ENCODE results near the gene HOXA1.

Gene HOXA1

GRCh38 chr7:27116031-27116961, 20.5 kb upstream of the HOXA1 start:
- Histone ChIP-seq H3K4me2 (ENCODE audit: low read depth, low read length) (no peak overlapping the region), H4K20me1 (ENCODE audit: insufficient read depth, low read length) (no peaks in the 10 kb centered on the region), H3F3A (ENCODE audit: insufficient read depth, low read length) (no peaks in the 10 kb centered on the region), H3K4me1 (ENCODE audit: low read length) (no peaks in the 10 kb centered on the region), H3K4me3 (ENCODE audit: low read length) (no peak overlapping the region), H2AFZ (ENCODE audit: low read length) (no peak overlapping the region), H3K79me2 (ENCODE audit: low read length) (no peaks in the 10 kb centered on the region), H3K27me3 (replicated peaks; ENCODE audit: insufficient read depth, low read length) (peaks cover 30% of the 10 kb centered on the region; the same call in 1 of the 2 replicates), H3K36me3 (replicated peaks; ENCODE audit: insufficient read depth, low read length) (no peaks in the 10 kb centered on the region), H3K9me3 (replicated peaks; ENCODE audit: insufficient read depth, low read length) (no peaks in the 10 kb centered on the region), H3K9ac (ENCODE audit: low read length) (no peak overlapping the region), H3K9me2 (replicated peaks; ENCODE audit: insufficient read depth, low read length) (no peaks in the 10 kb centered on the region), H3K27ac (ENCODE audit: low read length) (no peak overlapping the region)
- DNase-seq, result no peak
- TF ChIP-seq CTCF (IDR thresholded peaks at IDR 0.05; ENCODE audit: low read length) (no peak), EZH2phosphoT487 (IDR thresholded peaks at IDR 0.05; ENCODE audit: low read length) (no peak), EZH2 (optimal IDR thresholded peaks at IDR 0.05; ENCODE audit: low read depth, low read length) (no peak)

GRCh38 chr7:27115221-27116026, 19.6 kb upstream of the HOXA1 start:
- no peak for TF ChIP-seq EZH2 (optimal IDR thresholded peaks at IDR 0.05; ENCODE audit: low read depth, low read length)
- TF ChIP-seq EZH2phosphoT487 (IDR thresholded peaks at IDR 0.05; ENCODE audit: low read length), result no peak
- no peak for TF ChIP-seq CTCF (IDR thresholded peaks at IDR 0.05; ENCODE audit: low read length)
- DNase-seq, result no peak
- H3K4me3 ChIP-seq (ENCODE audit: low read length), result no peak overlapping the region
- no peak overlapping the region for H3K9ac ChIP-seq (ENCODE audit: low read length)
- H3K9me2 ChIP-seq (replicated peaks; ENCODE audit: insufficient read depth, low read length), result no peaks in the 10 kb centered on the region
- no peak overlapping the region for H3K27ac ChIP-seq (ENCODE audit: low read length)
- H3K36me3 ChIP-seq (replicated peaks; ENCODE audit: insufficient read depth, low read length), result no peaks in the 10 kb centered on the region
- no peaks in the 10 kb centered on the region for H3K79me2 ChIP-seq (ENCODE audit: low read length)
- H3F3A ChIP-seq (ENCODE audit: insufficient read depth, low read length), result no peaks in the 10 kb centered on the region
- H3K9me3 ChIP-seq (replicated peaks; ENCODE audit: insufficient read depth, low read length), result no peaks in the 10 kb centered on the region
- H3K4me2 ChIP-seq (ENCODE audit: low read depth, low read length), result no peak overlapping the region
- H3K4me1 ChIP-seq (ENCODE audit: low read length), result no peaks in the 10 kb centered on the region
- H3K27me3 ChIP-seq (replicated peaks; ENCODE audit: insufficient read depth, low read length), result peaks cover 30% of the 10 kb centered on the region; the same call in 1 of the 2 replicates
- no peak overlapping the region for H2AFZ ChIP-seq (ENCODE audit: low read length)
- no peaks in the 10 kb centered on the region for H4K20me1 ChIP-seq (ENCODE audit: insufficient read depth, low read length)

- Histone ChIP-seq H3K9me3 (replicated peaks; ENCODE audit: insufficient read depth, low read length) (no peaks in the 10 kb centered on the region), H3K27me3 (replicated peaks; ENCODE audit: insufficient read depth, low read length) (peaks cover 30% of the 10 kb centered on the region; the same call in 1 of the 2 replicates), H4K20me1 (ENCODE audit: insufficient read depth, low read length) (no peaks in the 10 kb centered on the region), H3K4me1 (ENCODE audit: low read length) (no peaks in the 10 kb centered on the region), H3K27ac (ENCODE audit: low read length) (no peak overlapping the region), H3K79me2 (ENCODE audit: low read length) (no peaks in the 10 kb centered on the region), H3K4me2 (ENCODE audit: low read depth, low read length) (no peak overlapping the region), H3K4me3 (ENCODE audit: low read length) (no peak overlapping the region), H2AFZ (ENCODE audit: low read length) (no peak overlapping the region), H3K36me3 (replicated peaks; ENCODE audit: insufficient read depth, low read length) (no peaks in the 10 kb centered on the region), H3F3A (ENCODE audit: insufficient read depth, low read length) (no peaks in the 10 kb centered on the region), H3K9ac (ENCODE audit: low read length) (no peak overlapping the region), H3K9me2 (replicated peaks; ENCODE audit: insufficient read depth, low read length) (no peaks in the 10 kb centered on the region)
- TF ChIP-seq EZH2phosphoT487 (IDR thresholded peaks at IDR 0.05; ENCODE audit: low read length) (no peak), CTCF (IDR thresholded peaks at IDR 0.05; ENCODE audit: low read length) (no peak), EZH2 (optimal IDR thresholded peaks at IDR 0.05; ENCODE audit: low read depth, low read length) (no peak)
- DNase-seq, result no peak
Measured at GRCh38 chr7:27114881-27115220, 19.1 kb upstream of the HOXA1 start.
